Dendritic cell treated with granulocyte-macrophage colony-stimulating factor and Interleukin-4, amounts not matched to agents 40 ng/mL and 50 ng/mL, for 4 days (primary cell): Measurements from ENCODE around the gene PADI2.

Experiments used
- H3K27ac Mint-ChIP-seq: one replicate; pipeline ENCODE4 v1.8.0; 2022; ENCODE audit warnings: mild to moderate bottlenecking, mixed read lengths
- H3K27me3 Mint-ChIP-seq: one replicate; pipeline ENCODE4 v1.8.0; 2022; ENCODE audit warnings: mild to moderate bottlenecking, mixed read lengths
- H3K36me3 Mint-ChIP-seq: one replicate; pipeline ENCODE4 v1.8.0; 2022; ENCODE audit warnings: low read depth, mixed read lengths
- H3K4me1 Mint-ChIP-seq: one replicate; pipeline ENCODE4 v1.8.0; 2022; ENCODE audit warnings: low read depth, mixed read lengths
- H3K4me3 Mint-ChIP-seq: one replicate; pipeline ENCODE4 v1.8.0; 2022; ENCODE audit warnings: mild to moderate bottlenecking, moderate library complexity, mixed read lengths
- H3K9me3 Mint-ChIP-seq: one replicate; pipeline ENCODE4 v1.8.0; 2022; ENCODE audit warnings: mixed read lengths
- intact Hi-C: fragments of 100-400 bp; cut with micrococcal nuclease; formaldehyde crosslinking; loops from one replicate; pipeline ENCODE4 v1.15.0; 2022

The PADI2 gene

GRCh38 chr1:17017435-17017834 lies 101.8 kb downstream of the PADI2 start:
- H3K9me3 Mint-ChIP-seq, result no peaks in the 10 kb centered on the region

More at GRCh38 chr1:17017435-17017834, 101.8 kb downstream of the PADI2 start:
- H3K27me3 Mint-ChIP-seq, result peaks cover 6% of the 10 kb centered on the region
- intact Hi-C loops, result no loop called here
- H3K36me3 Mint-ChIP-seq, result peaks cover 57% of the 10 kb centered on the region
- peaks cover 29% of the 10 kb centered on the region for H3K4me1 Mint-ChIP-seq
- no peak overlapping the region for H3K27ac Mint-ChIP-seq
- H3K4me3 Mint-ChIP-seq, result no peak overlapping the region
